Keratinocyte (primary cell): ENCODE measurements around the gene TNIK. TPM values are rescaled to one million over a fixed set of nuclear protein-coding genes. Genes with fewer than 3 reads are reported as not detected.

Experiments
- DNase-seq: peaks from one replicate; pipeline ENCODE4 v3.0.0-alpha.2; 2011; ENCODE audit warnings: low read depth, missing footprints, low spot score
- FAIRE-seq: peaks from 2 replicates; lab custom pipeline; 2011; peaks lifted over from hg19 to GRCh38; lab: Jason Lieb, UNC
- H2AFZ ChIP-seq: 2 replicates; pipeline ENCODE4 v1.6.0; 2012; ENCODE audit warnings: low read length, control low read depth, inconsistent platforms; ENCODE audit not compliant: control insufficient read depth
- H3K27ac ChIP-seq: 2 replicates; pipeline ENCODE4 v1.5.1; 2011; ENCODE audit warnings: low read length; ENCODE audit not compliant: control insufficient read depth, insufficient read depth
- H3K27me3 ChIP-seq: 3 replicates; pipeline ENCODE4 v1.6.0; 2011; ENCODE audit warnings: low read length; ENCODE audit not compliant: control insufficient read depth, insufficient read depth; ENCODE audit errors: extremely low read depth
- H3K36me3 ChIP-seq, 2 experiments: 2 replicates in 1 of 2; 3 replicates in 1 of 2; pipeline ENCODE4 v1.5.1; 2011; ENCODE audit warnings: low read length in 2 of 2, mild to moderate bottlenecking in 1 of 2; ENCODE audit not compliant: control insufficient read depth in 2 of 2, insufficient read depth in 2 of 2; ENCODE audit errors: extremely low read depth in 1 of 2
- H3K4me1 ChIP-seq: 3 replicates; pipeline ENCODE4 v1.5.1; 2011; ENCODE audit warnings: low read length; ENCODE audit not compliant: control insufficient read depth, insufficient read depth; ENCODE audit errors: extremely low read depth
- H3K4me2 ChIP-seq: 3 replicates; pipeline ENCODE4 v1.6.0; 2011; ENCODE audit warnings: low read depth, low read length; ENCODE audit not compliant: control insufficient read depth, insufficient read depth; ENCODE audit errors: extremely low read depth
- H3K4me3 ChIP-seq, 3 experiments: fragments of 200-600 bp in 1 of 3; sonication (generic) in 1 of 3; 2 replicates in 2 of 3; 3 replicates in 1 of 3; pipeline ENCODE4 v1.5.1; 2011 to 2016; ENCODE audit warnings: low read length in 3 of 3, mild to moderate bottlenecking in 3 of 3, control low read depth in 2 of 3, inconsistent platforms in 1 of 3, low read depth in 1 of 3, mixed read lengths in 1 of 3, mixed run types in 1 of 3, moderate library complexity in 1 of 3; ENCODE audit not compliant: control insufficient read depth in 2 of 3, insufficient read depth in 2 of 3; ENCODE audit errors: extremely low read depth in 1 of 3
- H3K79me2 ChIP-seq: 2 replicates; pipeline ENCODE4 v1.6.0; 2012; ENCODE audit warnings: low read length; ENCODE audit not compliant: control insufficient read depth, insufficient read depth
- H3K9ac ChIP-seq: 3 replicates; pipeline ENCODE4 v1.6.0; 2011; ENCODE audit warnings: low read length; ENCODE audit not compliant: control insufficient read depth, insufficient read depth; ENCODE audit errors: extremely low read depth
- H3K9me1 ChIP-seq: 3 replicates; pipeline ENCODE4 v1.6.0; 2011; ENCODE audit warnings: low read length; ENCODE audit not compliant: control insufficient read depth, insufficient read depth; ENCODE audit errors: extremely low read depth
- H3K9me3 ChIP-seq: 2 replicates; pipeline ENCODE4 v1.5.1; 2012; ENCODE audit warnings: low read depth, low read length; ENCODE audit not compliant: control insufficient read depth
- H4K20me1 ChIP-seq: 3 replicates; pipeline ENCODE4 v1.6.0; 2011; ENCODE audit warnings: low read length; ENCODE audit not compliant: control insufficient read depth, insufficient read depth; ENCODE audit errors: extremely low read depth
- CTCF ChIP-seq, 3 experiments: IDR thresholded peaks in 1 of 3; conservative IDR thresholded peaks in 1 of 3; optimal IDR thresholded peaks in 1 of 3; 2 replicates in 2 of 3; 3 replicates in 1 of 3; pipeline versions ENCODE3 to v1.5.1; 2011; ENCODE audit warnings: low read length in 3 of 3, mild to moderate bottlenecking in 3 of 3, moderate library complexity in 2 of 3, control low read depth in 1 of 3, inconsistent platforms in 1 of 3; ENCODE audit not compliant: insufficient read depth in 2 of 3; ENCODE audit errors: extremely low read depth in 1 of 3
- EZH2 ChIP-seq: IDR thresholded peaks from one replicate; pipeline ENCODE4 v1.6.1; 2012; ENCODE audit warnings: inconsistent platforms, mild to moderate bottlenecking, low read length, moderate library complexity
- dilution Hi-C: fragments of 300-500 bp; cut with MboI; formaldehyde crosslinking; loops from one replicate; pipeline ENCODE4 v1.7.0; 2020; ENCODE audit warnings: low sequenced_read_pairs; ENCODE audit not compliant: extremely low pct_ligation_motif_present
- polyA plus RNA-seq, 5 experiments: library from polyadenylated mRNA; depleted of rRNA in 3 of 5; stranded (reverse) in 3 of 5; stranded (forward) in 1 of 5; unstranded in 1 of 5; fragments of >200 nt; gene quantifications; 1 replicate in 1 of 5; 2 replicates in 3 of 5; 3 replicates in 1 of 5; pipeline versions ENCODE4 v1.2.1 to v1.2.3, GENCODE V29; 2011 to 2012; ENCODE audit warnings: missing spikeins in 2 of 5, low read depth in 1 of 5, low replicate concordance in 1 of 5

Gene TNIK
- polyA plus RNA-seq, 1 donor (not counting 4 experiments of a cell fraction or from before 2014, with no cell fraction given): 4.4 TPM

- H3K4me2 ChIP-seq: no peak overlapping the region
- no peaks in the 10 kb centered on the region for H3K27me3 ChIP-seq
- H3K27ac ChIP-seq: no peak overlapping the region
- no peaks in the 10 kb centered on the region for H3K79me2 ChIP-seq
- no peaks in the 10 kb centered on the region for H4K20me1 ChIP-seq
- no peak overlapping the region for H2AFZ ChIP-seq
- peaks cover 8% of the 10 kb centered on the region for H3K4me1 ChIP-seq
- no peaks in the 10 kb centered on the region for H3K36me3 ChIP-seq
- H3K9me3 ChIP-seq: no peaks in the 10 kb centered on the region
- FAIRE-seq (no peak), DNase-seq (no peak)
- no peak for TF ChIP-seq CTCF (optimal IDR thresholded peaks at IDR 0.05 in 1 of 3, IDR thresholded peaks at IDR 0.05 in 1 of 3, conservative IDR thresholded peaks at IDR 0.05 in 1 of 3; ENCODE audit: extremely low read depth in 1 of 3, insufficient read depth in 2 of 3, low read length in 3 of 3)
- no peak for TF ChIP-seq EZH2
- H3K9me1 ChIP-seq: no peaks in the 10 kb centered on the region
- no peak overlapping the region for H3K9ac ChIP-seq
- no peak overlapping the region for H3K4me3 ChIP-seq
- dilution Hi-C loops: no loop called here
These were observed 5.6 kb upstream of the TNIK start for GRCh38 chr3:171465763-171466162.

DNA sequence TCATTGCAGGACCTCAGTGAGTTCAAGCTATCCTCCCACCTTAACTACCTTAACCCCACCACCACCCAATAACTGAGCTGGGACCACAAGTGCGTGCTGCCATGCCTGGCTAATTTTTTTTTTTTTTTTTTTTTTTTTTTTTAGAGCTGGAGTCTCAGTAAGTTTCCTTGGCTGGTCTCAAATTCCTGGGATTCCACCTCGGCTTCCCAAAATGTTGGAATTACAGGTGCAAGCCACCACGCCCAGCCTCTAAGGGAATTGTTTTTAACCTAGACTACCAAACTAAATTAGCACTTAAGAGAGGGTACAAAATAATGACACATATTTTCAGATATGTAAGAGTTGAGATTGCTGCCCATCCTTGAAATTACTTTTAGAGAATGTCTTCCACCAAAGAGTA, 4.3 kb upstream of the TNIK start:
- no peaks in the 10 kb centered on the region for H3K27me3 ChIP-seq
- no peak overlapping the region for H3K4me3 ChIP-seq
- dilution Hi-C loops: no loop called here
- no peak overlapping the region for H3K27ac ChIP-seq
- TF ChIP-seq CTCF (optimal IDR thresholded peaks at IDR 0.05 in 1 of 3, IDR thresholded peaks at IDR 0.05 in 1 of 3, conservative IDR thresholded peaks at IDR 0.05 in 1 of 3; ENCODE audit: extremely low read depth in 1 of 3, insufficient read depth in 2 of 3, low read length in 3 of 3) (no peak), EZH2 (no peak)
- H3K36me3 ChIP-seq: no peaks in the 10 kb centered on the region
- no peaks in the 10 kb centered on the region for H3K9me3 ChIP-seq
- H4K20me1 ChIP-seq: no peaks in the 10 kb centered on the region
- no peak for DNase-seq
- H3K4me2 ChIP-seq: no peak overlapping the region
- H3K79me2 ChIP-seq: no peaks in the 10 kb centered on the region
- H2AFZ ChIP-seq: no peak overlapping the region
- no peak for FAIRE-seq
- no peaks in the 10 kb centered on the region for H3K9me1 ChIP-seq
- H3K9ac ChIP-seq: no peak overlapping the region
- H3K4me1 ChIP-seq: peaks cover 8% of the 10 kb centered on the region
